Uterus (tissue), 4 donors: ENCODE measurements around the gene NNT. TPM values are rescaled to one million over a fixed set of nuclear protein-coding genes. Genes with fewer than 3 reads are reported as not detected.
"Not testable (repeated sequence)": the region's sequence is repeated elsewhere in the genome, so short reads cannot be mapped to it uniquely, and the experiment has no call there.

Experiments used
- DNase-seq, 2 donors: peaks; one replicate each; pipeline ENCODE4 v3.0.0-alpha.2; 2019 to 2020
- H3K27ac ChIP-seq, 2 donors: fragments of 200-600 bp; sonication (generic); 1 replicate in 1 of 2; 2 replicates in 1 of 2; pipeline ENCODE4 v1.5.1; 2016 to 2018
- H3K27me3 ChIP-seq, 2 donors: fragments of 200-600 bp; sonication (generic); one replicate each; pipeline ENCODE4 v1.5.1; 2018 to 2019; ENCODE audit warnings: control low read depth in 1 of 2
- H3K36me3 ChIP-seq, 2 donors: fragments of 200-600 bp; sonication (generic); one replicate each; pipeline ENCODE4 v1.5.1; 2019; ENCODE audit warnings: control low read depth in 1 of 2
- H3K4me1 ChIP-seq, 2 donors: fragments of 200-600 bp; sonication (generic); one replicate each; pipeline ENCODE4 v1.5.1; 2018 to 2019; ENCODE audit warnings: control low read depth in 1 of 2
- H3K4me3 ChIP-seq, 2 donors: fragments of 200-600 bp; sonication (generic); 1 replicate in 1 of 2; 2 replicates in 1 of 2; pipeline ENCODE4 v1.5.1; 2018 to 2019; ENCODE audit warnings: mild to moderate bottlenecking in 1 of 2
- H3K9me3 ChIP-seq, 2 donors: fragments of 200-600 bp; sonication (generic); one replicate each; pipeline ENCODE4 v1.5.1; 2019; ENCODE audit warnings: control low read depth in 1 of 2
- CTCF ChIP-seq, 4 experiments: fragments of 200-600 bp in 2 of 4; fragments of 450-650 bp in 2 of 4; sonication (generic) in 2 of 4; IDR thresholded peaks; one replicate each; pipeline ENCODE4 v1.5.1; 2016 to 2019; ENCODE audit warnings: antibody characterized with exemption in 4 of 4, mild to moderate bottlenecking in 2 of 4, moderate library complexity in 1 of 4
- POLR2A ChIP-seq, 2 donors: fragments of 450-650 bp; IDR thresholded peaks; one replicate each; pipeline ENCODE4 v1.6.1; 2016; ENCODE audit warnings: antibody characterized with exemption in 2 of 2, mild to moderate bottlenecking in 1 of 2, moderate library complexity in 1 of 2
- intact Hi-C: fragments of 100-400 bp; cut with DNase I; formaldehyde crosslinking; loops from one replicate; pipeline ENCODE4 v1.15.1; 2023; ENCODE audit warnings: low total_unique reads
- total RNA-seq, 4 donors: library from RNA; depleted of rRNA in 3 of 4; stranded (reverse); fragments of >200 nt in 3 of 4; gene quantifications; one replicate each; pipeline versions ENCODE4 v1.1.0 to v1.2.4, GENCODE V29; 2014 to 2023
- donor health status: DM: yes; HTN: yes; CAD: no.

Gene NNT
- total RNA-seq, 4 donors from 2014 or later: 25.3 to 112 (median 43.8) TPM

GRCh38 chr5:43572357-43572756 is 30.6 kb upstream of the NNT start:
- Histone ChIP-seq H3K9me3 (no peaks in the 10 kb centered on the region), H3K4me1 (peaks cover 0 to 6% of the 10 kb centered on the region in 2 donors), H3K36me3 (no peaks in the 10 kb centered on the region), H3K4me3 (no peak overlapping the region), H3K27ac (peak overlapping the region; percentile 72 to 79), H3K27me3 (no peaks in the 10 kb centered on the region)
- TF ChIP-seq CTCF (IDR thresholded peaks at IDR 0.05) (no peak), POLR2A (IDR thresholded peaks at IDR 0.05) (no peak)
- intact Hi-C loops: no loop called here
- DNase-seq: no peak

GRCh38 chr5:43573058-43573457 is 29.9 kb upstream of the NNT start:
- no peaks in the 10 kb centered on the region for H3K27me3 ChIP-seq
- no peak overlapping the region for H3K4me3 ChIP-seq
- TF ChIP-seq CTCF (IDR thresholded peaks at IDR 0.05) (no peak), POLR2A (IDR thresholded peaks at IDR 0.05) (no peak)
- intact Hi-C loops: no loop called here
- no peak for DNase-seq
- H3K4me1 ChIP-seq: peaks cover 0 to 6% of the 10 kb centered on the region in 2 donors
- no peak overlapping the region for H3K27ac ChIP-seq
- H3K9me3 ChIP-seq: no peaks in the 10 kb centered on the region
- no peaks in the 10 kb centered on the region for H3K36me3 ChIP-seq

- H3K4me3 ChIP-seq, H3K4me1 ChIP-seq, H3K36me3 ChIP-seq, intact Hi-C loops, H3K9me3 ChIP-seq, H3K27me3 ChIP-seq, H3K27ac ChIP-seq, DNase-seq: not testable (repeated sequence)
Observed at GRCh38 chr5:43580402-43581210, 22.4 kb upstream of the NNT start.

- no peak for DNase-seq
- intact Hi-C loops: no loop called here
- Histone ChIP-seq H3K9me3 (no peaks in the 10 kb centered on the region), H3K4me1 (no peaks in the 10 kb centered on the region), H3K4me3 (no peak overlapping the region), H3K36me3 (no peaks in the 10 kb centered on the region), H3K27ac (no peak overlapping the region), H3K27me3 (no peaks in the 10 kb centered on the region)
- TF ChIP-seq POLR2A (IDR thresholded peaks at IDR 0.05) (no peak), CTCF (IDR thresholded peaks at IDR 0.05) (no peak)
Observed at GRCh38 chr5:43581398-43581797, 21.6 kb upstream of the NNT start.

GRCh38 chr5:43582082-43583005 is 20.6 kb upstream of the NNT start:
- no peaks in the 10 kb centered on the region for H3K27me3 ChIP-seq
- no peaks in the 10 kb centered on the region for H3K4me1 ChIP-seq
- DNase-seq: no peak
- intact Hi-C loops: no loop called here
- H3K4me3 ChIP-seq: no peak overlapping the region
- no peaks in the 10 kb centered on the region for H3K9me3 ChIP-seq
- TF ChIP-seq POLR2A (IDR thresholded peaks at IDR 0.05) (no peak), CTCF (IDR thresholded peaks at IDR 0.05) (no peak)
- no peaks in the 10 kb centered on the region for H3K36me3 ChIP-seq
- H3K27ac ChIP-seq: no peak overlapping the region
